ENCODE results near the gene FCRL1. TPM values are rescaled to one million over a fixed set of nuclear protein-coding genes. Genes with fewer than 3 reads are reported as not detected.

Gene FCRL1
- total and polyA plus RNA-seq, 9 donors: 0.08 to 0.65 TPM; not detected in 7

DNA sequence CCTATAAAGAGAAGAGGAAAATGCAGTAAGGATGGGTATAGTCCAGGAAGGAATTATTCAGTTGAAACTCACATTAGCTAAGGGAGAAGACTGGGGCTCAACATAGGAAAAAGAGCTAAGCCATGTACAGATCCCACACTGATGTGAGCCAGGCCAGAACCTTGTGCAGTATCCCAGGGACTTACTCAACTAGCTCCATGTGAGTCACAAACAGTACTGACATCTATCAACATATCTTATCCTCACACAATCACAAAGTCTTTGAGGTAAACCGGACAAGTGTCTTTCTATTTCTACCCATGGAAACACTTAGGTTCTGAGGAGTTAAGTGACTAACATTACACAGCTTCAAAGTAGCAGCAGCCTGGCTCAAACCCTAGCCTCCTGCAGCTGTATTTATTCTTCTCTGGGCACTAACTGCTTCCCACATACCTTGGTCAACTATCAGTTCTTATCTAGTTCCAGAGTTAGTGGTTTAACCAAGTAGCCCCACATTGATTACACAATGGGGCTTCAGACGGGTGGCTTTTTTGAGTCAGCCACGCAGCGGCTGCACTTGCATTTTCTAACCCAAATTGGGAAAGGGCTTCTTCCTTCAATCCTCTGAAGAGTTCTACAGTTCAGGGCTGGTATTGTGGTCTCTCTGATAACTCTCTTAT is 12.2 kb upstream of the FCRL1 start:
- intact Hi-C loops (cut with DNase I): no loop called here
- Histone ChIP-seq H3K4me3 (no peak overlapping the region), H3K27ac (no peak overlapping the region), H3K27me3 (no peaks in the 10 kb centered on the region), H3K4me1 (ENCODE audit: insufficient read depth) (no peaks in the 10 kb centered on the region), H3K9me3 (no peaks in the 10 kb centered on the region), H3K36me3 (no peaks in the 10 kb centered on the region)
- no peak for DNase-seq
- 77 to 89% (median 82%) methylated on average over 4 of the region's 4 CpGs for WGBS, 3 donors
- TF ChIP-seq, protein P1, sequence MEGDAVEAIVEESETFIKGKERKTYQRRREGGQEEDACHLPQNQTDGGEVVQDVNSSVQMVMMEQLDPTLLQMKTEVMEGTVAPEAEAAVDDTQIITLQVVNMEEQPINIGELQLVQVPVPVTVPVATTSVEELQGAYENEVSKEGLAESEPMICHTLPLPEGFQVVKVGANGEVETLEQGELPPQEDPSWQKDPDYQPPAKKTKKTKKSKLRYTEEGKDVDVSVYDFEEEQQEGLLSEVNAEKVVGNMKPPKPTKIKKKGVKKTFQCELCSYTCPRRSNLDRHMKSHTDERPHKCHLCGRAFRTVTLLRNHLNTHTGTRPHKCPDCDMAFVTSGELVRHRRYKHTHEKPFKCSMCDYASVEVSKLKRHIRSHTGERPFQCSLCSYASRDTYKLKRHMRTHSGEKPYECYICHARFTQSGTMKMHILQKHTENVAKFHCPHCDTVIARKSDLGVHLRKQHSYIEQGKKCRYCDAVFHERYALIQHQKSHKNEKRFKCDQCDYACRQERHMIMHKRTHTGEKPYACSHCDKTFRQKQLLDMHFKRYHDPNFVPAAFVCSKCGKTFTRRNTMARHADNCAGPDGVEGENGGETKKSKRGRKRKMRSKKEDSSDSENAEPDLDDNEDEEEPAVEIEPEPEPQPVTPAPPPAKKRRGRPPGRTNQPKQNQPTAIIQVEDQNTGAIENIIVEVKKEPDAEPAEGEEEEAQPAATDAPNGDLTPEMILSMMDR (IDR thresholded peaks at IDR 0.05): no peak
- TF ChIP-seq POLR2A (IDR thresholded peaks at IDR 0.05) (no peak), EP300 (IDR thresholded peaks at IDR 0.05) (no peak)

GRCh38 chr1:157830887-157831286 is 11.0 kb upstream of the FCRL1 start:
- H3K27me3 ChIP-seq: no peaks in the 10 kb centered on the region
- intact Hi-C loops (cut with DNase I): no loop called here
- no peak overlapping the region for H3K27ac ChIP-seq
- H3K36me3 ChIP-seq: no peaks in the 10 kb centered on the region
- DNase-seq: no peak
- no peaks in the 10 kb centered on the region for H3K9me3 ChIP-seq
- TF ChIP-seq, protein P1 (IDR thresholded peaks at IDR 0.05): no peak
- TF ChIP-seq POLR2A (IDR thresholded peaks at IDR 0.05) (no peak), EP300 (IDR thresholded peaks at IDR 0.05) (no peak)
- no peak overlapping the region for H3K4me3 ChIP-seq
- 73 to 80% (median 77%) methylated on average over 2 of the region's 2 CpGs for WGBS, 3 donors
- H3K4me1 ChIP-seq (ENCODE audit: insufficient read depth): no peaks in the 10 kb centered on the region

DNA sequence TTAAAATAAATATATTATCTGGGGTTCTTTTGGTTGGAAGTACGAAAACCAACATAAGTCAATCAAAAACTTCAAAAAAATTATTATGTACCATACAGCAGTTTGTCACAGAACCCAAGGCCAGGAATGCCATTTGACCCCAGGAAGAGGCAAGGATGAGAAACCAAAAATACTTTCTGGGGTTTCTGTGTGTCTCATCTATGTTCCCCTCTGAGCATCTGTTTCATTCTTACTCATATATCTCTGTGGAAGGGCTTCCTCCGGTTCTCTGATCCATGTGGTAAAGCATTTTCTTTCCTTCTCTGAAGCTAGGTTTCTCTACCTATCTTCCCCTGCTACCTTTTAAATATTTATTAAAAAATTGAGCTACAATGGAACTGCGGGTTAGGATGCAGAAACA is 9.8 kb upstream of the FCRL1 start:
- intact Hi-C loops (cut with DNase I): no loop called here
- H3K4me3 ChIP-seq: no peak overlapping the region
- no peak for TF ChIP-seq EP300 (IDR thresholded peaks at IDR 0.05)
- no peak for TF ChIP-seq POLR2A (IDR thresholded peaks at IDR 0.05)
- TF ChIP-seq, protein P1 (IDR thresholded peaks at IDR 0.05): no peak
- H3K27me3 ChIP-seq: no peaks in the 10 kb centered on the region
- WGBS, 3 donors: 74 to 83% (median 78%) methylated on average over 3 of the region's 3 CpGs
- no peaks in the 10 kb centered on the region for H3K4me1 ChIP-seq (ENCODE audit: insufficient read depth)
- H3K36me3 ChIP-seq: no peaks in the 10 kb centered on the region
- no peak for DNase-seq
- no peaks in the 10 kb centered on the region for H3K9me3 ChIP-seq
- H3K27ac ChIP-seq: no peak overlapping the region

DNA sequence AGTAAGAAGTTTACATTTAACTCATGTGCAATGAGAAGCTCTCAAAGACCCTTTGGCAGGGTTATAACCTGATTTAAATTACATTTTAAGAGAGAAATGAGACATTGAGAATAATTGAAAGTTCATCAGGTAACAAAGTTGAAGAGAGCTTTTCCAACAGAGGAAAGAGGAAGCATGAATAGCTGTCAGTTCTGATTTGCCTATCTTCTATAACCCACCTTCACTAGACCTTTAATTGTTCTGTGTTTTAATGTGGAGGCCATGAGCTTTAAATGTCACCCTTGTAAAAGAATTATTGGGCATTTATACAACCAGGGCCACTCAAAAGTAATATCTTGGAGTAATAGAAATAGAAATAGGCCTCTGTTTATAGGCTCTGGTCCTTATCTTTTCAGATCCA is 9.3 kb upstream of the FCRL1 start:
- Histone ChIP-seq H3K27me3 (no peaks in the 10 kb centered on the region), H3K36me3 (no peaks in the 10 kb centered on the region), H3K27ac (no peak overlapping the region), H3K4me1 (ENCODE audit: insufficient read depth) (no peaks in the 10 kb centered on the region), H3K4me3 (no peak overlapping the region), H3K9me3 (no peaks in the 10 kb centered on the region)
- intact Hi-C loops (cut with DNase I): no loop called here
- DNase-seq: no peak
- no peak for TF ChIP-seq POLR2A (IDR thresholded peaks at IDR 0.05)
- no peak for TF ChIP-seq EP300 (IDR thresholded peaks at IDR 0.05)
- TF ChIP-seq, protein P1 (IDR thresholded peaks at IDR 0.05): no peak

All from ovary (tissue), 9 donors.